H9 (cell line): ENCODE data around the gene ZBBX. TPM values are rescaled to one million over a fixed set of nuclear protein-coding genes. Genes with fewer than 3 reads are reported as not detected.

Experiments
- DNase-seq: peaks from one replicate; pipeline ENCODE4 v3.0.0-alpha.2; 2017
- H2AFZ ChIP-seq: one replicate; pipeline ENCODE4 v1.6.1; 2013; ENCODE audit warnings: mild to moderate bottlenecking, low read length, control low read depth, moderate library complexity
- H2AK5ac ChIP-seq: 2 replicates; pipeline ENCODE4 v1.6.1; 2013; ENCODE audit warnings: low read length, control low read depth, mixed read lengths; ENCODE audit not compliant: insufficient read length
- H2BK120ac ChIP-seq: one replicate; pipeline ENCODE4 v1.6.1; 2013; ENCODE audit warnings: low read depth, mild to moderate bottlenecking, low read length, control low read depth, inconsistent platforms; ENCODE audit not compliant: poor library complexity, severe bottlenecking
- H2BK12ac ChIP-seq: 2 replicates; pipeline ENCODE4 v1.6.1; 2013; ENCODE audit warnings: low read length, control low read depth, mixed read lengths, low read depth; ENCODE audit not compliant: insufficient read length
- H2BK15ac ChIP-seq: 2 replicates; pipeline ENCODE4 v1.6.1; 2013; ENCODE audit warnings: low read depth, low read length, control low read depth
- H2BK20ac ChIP-seq: one replicate; pipeline ENCODE4 v1.6.1; 2013; ENCODE audit warnings: low read depth, mild to moderate bottlenecking, low read length, control low read depth, inconsistent platforms; ENCODE audit not compliant: poor library complexity, severe bottlenecking
- H2BK5ac ChIP-seq: 2 replicates; pipeline ENCODE4 v1.6.1; 2013; ENCODE audit warnings: low read length, control low read depth, mixed read lengths; ENCODE audit not compliant: insufficient read length
- H3K14ac ChIP-seq: 2 replicates; pipeline ENCODE4 v1.6.1; 2013; ENCODE audit warnings: low read length, control low read depth; ENCODE audit not compliant: insufficient read depth
- H3K18ac ChIP-seq: 2 replicates; pipeline ENCODE4 v1.6.1; 2013; ENCODE audit warnings: low read depth, mild to moderate bottlenecking, mixed read lengths, low read length, control low read depth; ENCODE audit not compliant: insufficient read length
- H3K23ac ChIP-seq: 2 replicates; pipeline ENCODE4 v1.6.1; 2013; ENCODE audit warnings: low read length, control low read depth, mixed read lengths, low read depth; ENCODE audit not compliant: insufficient read length
- H3K23me2 ChIP-seq: 2 replicates; pipeline ENCODE4 v1.6.1; 2013; ENCODE audit warnings: low read depth, mild to moderate bottlenecking, mixed read lengths, low read length, control low read depth; ENCODE audit not compliant: insufficient read length, poor library complexity, severe bottlenecking
- H3K27ac ChIP-seq: 2 replicates; pipeline ENCODE4 v1.5.1; 2013; ENCODE audit warnings: low read length, control low read depth, mixed read lengths, low read depth; ENCODE audit not compliant: insufficient read length
- H3K27me3 ChIP-seq: 2 replicates; pipeline ENCODE4 v1.6.1; 2013; ENCODE audit warnings: low read length, control low read depth, inconsistent platforms; ENCODE audit not compliant: insufficient read depth
- H3K4ac ChIP-seq: 2 replicates; pipeline ENCODE4 v1.6.1; 2013; ENCODE audit warnings: low read depth, mild to moderate bottlenecking, control low read depth, inconsistent platforms, low read length, moderate library complexity
- H3K4me1 ChIP-seq: 2 replicates; pipeline ENCODE4 v1.6.1; 2013; ENCODE audit warnings: low read length, control low read depth, inconsistent platforms; ENCODE audit not compliant: insufficient read depth
- H3K4me2 ChIP-seq: 2 replicates; pipeline ENCODE4 v1.6.1; 2013; ENCODE audit warnings: low read length, control low read depth, mixed read lengths; ENCODE audit not compliant: insufficient read length, insufficient read depth
- H3K56ac ChIP-seq: 2 replicates; pipeline ENCODE4 v1.6.1; 2013; ENCODE audit warnings: low read depth, mild to moderate bottlenecking, mixed read lengths, low read length, control low read depth; ENCODE audit not compliant: insufficient read length
- H3K79me1 ChIP-seq: 2 replicates; pipeline ENCODE4 v1.6.1; 2013; ENCODE audit warnings: low read depth, mild to moderate bottlenecking, moderate library complexity, low read length, control low read depth, inconsistent platforms; ENCODE audit not compliant: insufficient read depth, poor library complexity, severe bottlenecking
- H3K79me2 ChIP-seq: 2 replicates; pipeline ENCODE4 v1.6.1; 2013; ENCODE audit warnings: low read length, control low read depth, inconsistent platforms; ENCODE audit not compliant: insufficient read depth
- H3K9ac ChIP-seq: 2 replicates; pipeline ENCODE4 v1.6.1; 2013; ENCODE audit warnings: low read length, control low read depth, mixed read lengths; ENCODE audit not compliant: insufficient read length; ENCODE audit errors: extremely low read depth
- H3K9me3 ChIP-seq: one replicate; pipeline ENCODE4 v1.6.1; 2013; ENCODE audit warnings: low read depth, low read length, inconsistent platforms; ENCODE audit not compliant: control insufficient read depth
- H3T11ph ChIP-seq: one replicate; pipeline ENCODE4 v1.6.1; 2013; ENCODE audit warnings: mild to moderate bottlenecking, low read length, control low read depth, inconsistent platforms
- H4K20me1 ChIP-seq: one replicate; pipeline ENCODE4 v1.6.1; 2013; ENCODE audit not compliant: control insufficient read depth, insufficient read length, insufficient read depth
- H4K5ac ChIP-seq: 2 replicates; pipeline ENCODE4 v1.6.1; 2013; ENCODE audit warnings: low read depth, mild to moderate bottlenecking, mixed read lengths, low read length, control low read depth; ENCODE audit not compliant: insufficient read length
- H4K8ac ChIP-seq: replicated peaks from 2 replicates; pipeline ENCODE4 v1.6.1; 2013; ENCODE audit warnings: low read length, control low read depth, mixed read lengths, low read depth; ENCODE audit not compliant: insufficient read length
- H4K91ac ChIP-seq: 2 replicates; pipeline ENCODE4 v1.6.1; 2013; ENCODE audit warnings: low read depth, mild to moderate bottlenecking, moderate library complexity, mixed read lengths, low read length, control low read depth; ENCODE audit not compliant: insufficient read length
- H3K27ac Mint-ChIP-seq, 3 experiments: 2 replicates in 2 of 3; 3 replicates in 1 of 3; pipeline ENCODE4 v1.8.0; 2020 to 2021; ENCODE audit warnings: mixed read lengths in 3 of 3, mild to moderate bottlenecking in 1 of 3, moderate library complexity in 1 of 3
- H3K27me3 Mint-ChIP-seq: 2 replicates; pipeline ENCODE4 v1.8.0; 2021; ENCODE audit warnings: low read depth, mild to moderate bottlenecking, moderate library complexity, mixed read lengths
- H3K36me3 Mint-ChIP-seq, 3 experiments: 2 replicates in 2 of 3; 3 replicates in 1 of 3; pipeline ENCODE4 v1.8.0; 2020 to 2021; ENCODE audit warnings: low read depth in 3 of 3, mixed read lengths in 3 of 3; ENCODE audit not compliant: insufficient read depth in 1 of 3
- H3K4me1 Mint-ChIP-seq, 2 experiments: 2 replicates each; pipeline ENCODE4 v1.8.0; 2020; ENCODE audit warnings: mixed read lengths in 2 of 2
- H3K4me3 Mint-ChIP-seq, 2 experiments: 2 replicates in 1 of 2; 3 replicates in 1 of 2; pipeline ENCODE4 v1.8.0; 2020 to 2021; ENCODE audit warnings: mild to moderate bottlenecking in 2 of 2, mixed read lengths in 2 of 2, moderate library complexity in 1 of 2
- H3K9me3 Mint-ChIP-seq, 2 experiments: 2 replicates in 1 of 2; 3 replicates in 1 of 2; pipeline ENCODE4 v1.8.0; 2020; ENCODE audit warnings: mild to moderate bottlenecking in 2 of 2, mixed read lengths in 2 of 2, moderate library complexity in 1 of 2
- CTCF ChIP-seq: fragments of 200-600 bp; sonication (generic); conservative IDR thresholded peaks from 3 replicates; pipeline ENCODE4 v1.8.0; 2021; ENCODE audit warnings: antibody characterized with exemption, mild to moderate bottlenecking
- total RNA-seq: library from RNA; stranded (reverse); gene quantifications from 2 replicates; pipeline ENCODE4 v1.2.1, GENCODE V29; 2021

Gene ZBBX
- total RNA-seq, 1 experiment from 2014 or later: 2.4 TPM

GRCh38 chr3:167300207-167300606, 79.9 kb downstream of the ZBBX start:
- H2BK5ac ChIP-seq: no peak overlapping the region
- no peak overlapping the region for H2AK5ac ChIP-seq
- Mint-ChIP-seq H3K4me1 (peaks cover 0 to 2% of the 10 kb centered on the region in 2 experiments; a peak in 1 of 4 replicates), H3K36me3 (no peaks in the 10 kb centered on the region), H3K9me3 (0 out of 5 replicates have a peak, but pooled peaks cover 0 to 2% of the 10 kb centered on the region in 2 experiments), H3K27me3 (no peaks in the 10 kb centered on the region), H3K27ac (no peak overlapping the region), H3K4me3 (no peak overlapping the region)
- H4K20me1 ChIP-seq: no peaks in the 10 kb centered on the region
- no peak overlapping the region for H3K9ac ChIP-seq
- H2BK20ac ChIP-seq: no peak overlapping the region
- no peaks in the 10 kb centered on the region for H3K79me2 ChIP-seq
- H3K4me2 ChIP-seq: no peak overlapping the region
- no peak for TF ChIP-seq CTCF
- DNase-seq: no peak
- H4K5ac ChIP-seq: no peak overlapping the region
- H3K56ac ChIP-seq: no peak overlapping the region
- no peak overlapping the region for H2BK120ac ChIP-seq
- no peak overlapping the region for H2AFZ ChIP-seq
- no peak overlapping the region for H3K27ac ChIP-seq
- no peak overlapping the region for H3K23ac ChIP-seq
- no peak overlapping the region for H4K8ac ChIP-seq
- H3T11ph ChIP-seq: no peak overlapping the region
- no peak overlapping the region for H2BK15ac ChIP-seq
- no peak overlapping the region for H3K18ac ChIP-seq
- no peaks in the 10 kb centered on the region for H3K79me1 ChIP-seq
- no peaks in the 10 kb centered on the region for H3K9me3 ChIP-seq
- H3K14ac ChIP-seq: no peak overlapping the region
- no peak overlapping the region for H2BK12ac ChIP-seq
- no peak overlapping the region for H4K91ac ChIP-seq
- H3K23me2 ChIP-seq: no peaks in the 10 kb centered on the region
- no peaks in the 10 kb centered on the region for H3K4me1 ChIP-seq
- no peaks in the 10 kb centered on the region for H3K27me3 ChIP-seq
- no peak overlapping the region for H3K4ac ChIP-seq
